ENCODE data around the gene CRTC2. TPM values are rescaled to one million over a fixed set of nuclear protein-coding genes. Genes with fewer than 3 reads are reported as not detected.

The CRTC2 gene
- total RNA-seq, 1 experiment from 2014 or later: 33.8 TPM

DNA sequence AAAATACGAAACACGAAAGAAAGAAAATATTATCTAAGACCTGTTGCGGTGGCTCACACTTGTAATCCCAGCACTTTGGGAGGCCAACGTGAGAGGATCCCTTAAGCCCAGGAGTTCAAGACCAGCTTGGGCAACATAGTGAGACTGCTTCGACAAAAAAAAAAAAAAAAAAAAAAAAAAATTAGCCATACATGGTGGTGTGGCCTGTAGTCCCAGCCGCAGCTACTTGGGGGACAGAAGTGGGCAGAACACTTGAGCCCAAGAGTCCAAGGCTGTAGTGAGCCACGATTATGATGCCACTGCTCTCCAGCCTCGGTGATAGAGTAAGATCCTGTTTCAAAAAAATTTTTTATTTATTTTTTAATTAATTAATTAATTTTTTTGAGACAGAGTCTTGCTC lies 29.2 kb upstream of the CRTC2 start:
- DNase-seq (ENCODE audit: low read depth, low spot score) (no peak), ATAC-seq (no peak)
- Histone ChIP-seq H2AFZ (ENCODE audit: low read depth, low read length, poor library complexity, severe bottlenecking) (no peak overlapping the region), H3K9ac (ENCODE audit: low read length) (peak overlapping the region; percentile 79; the same call in 1 of the 2 replicates), H3K36me3 (ENCODE audit: control insufficient read depth in 1 of 2, insufficient read depth in 2 of 2, low read length in 2 of 2) (peaks cover 13 to 16% of the 10 kb centered on the region in 2 experiments), H3K4me3 (replicated peaks in 1 of 2; ENCODE audit: low read depth in 1 of 2, low read length in 2 of 2) (no peak overlapping the region), H4K20me1 (ENCODE audit: insufficient read depth) (peaks cover 7% of the 10 kb centered on the region; the same call in 1 of the 2 replicates), H3K9me3 (ENCODE audit: control insufficient read depth in 1 of 2, insufficient read depth in 1 of 2, low read depth in 1 of 2, low read length in 2 of 2) (no peaks in the 10 kb centered on the region), H3K9me2 (ENCODE audit: insufficient read depth) (no peaks in the 10 kb centered on the region), H3K79me2 (ENCODE audit: insufficient read depth, low read length) (peaks cover 23% of the 10 kb centered on the region), H3K27ac (ENCODE audit: low read depth, low read length) (peak overlapping the region; percentile 70; the same call in 1 of the 2 replicates), H3K4me2 (ENCODE audit: low read length) (peak overlapping the region; percentile 80; the same call in 1 of the 2 replicates), H3K27me3 (ENCODE audit: insufficient read depth, low read length) (no peaks in the 10 kb centered on the region), H3K4me1 (ENCODE audit: control insufficient read depth in 1 of 2, insufficient read depth in 2 of 2, low read length in 2 of 2) (peaks cover 12 to 43% of the 10 kb centered on the region in 2 experiments)
- TF ChIP-seq, protein P1, sequence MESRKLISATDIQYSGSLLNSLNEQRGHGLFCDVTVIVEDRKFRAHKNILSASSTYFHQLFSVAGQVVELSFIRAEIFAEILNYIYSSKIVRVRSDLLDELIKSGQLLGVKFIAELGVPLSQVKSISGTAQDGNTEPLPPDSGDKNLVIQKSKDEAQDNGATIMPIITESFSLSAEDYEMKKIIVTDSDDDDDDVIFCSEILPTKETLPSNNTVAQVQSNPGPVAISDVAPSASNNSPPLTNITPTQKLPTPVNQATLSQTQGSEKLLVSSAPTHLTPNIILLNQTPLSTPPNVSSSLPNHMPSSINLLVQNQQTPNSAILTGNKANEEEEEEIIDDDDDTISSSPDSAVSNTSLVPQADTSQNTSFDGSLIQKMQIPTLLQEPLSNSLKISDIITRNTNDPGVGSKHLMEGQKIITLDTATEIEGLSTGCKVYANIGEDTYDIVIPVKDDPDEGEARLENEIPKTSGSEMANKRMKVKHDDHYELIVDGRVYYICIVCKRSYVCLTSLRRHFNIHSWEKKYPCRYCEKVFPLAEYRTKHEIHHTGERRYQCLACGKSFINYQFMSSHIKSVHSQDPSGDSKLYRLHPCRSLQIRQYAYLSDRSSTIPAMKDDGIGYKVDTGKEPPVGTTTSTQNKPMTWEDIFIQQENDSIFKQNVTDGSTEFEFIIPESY (IDR thresholded peaks at IDR 0.05; ENCODE audit: extremely low read depth, insufficient replicate concordance, low read length): no peak
- no peak for TF ChIP-seq FOSL1 (IDR thresholded peaks at IDR 0.05; ENCODE audit: low read depth)
- no peak for TF ChIP-seq JUND (IDR thresholded peaks at IDR 0.05)
- TF ChIP-seq, protein P2, sequence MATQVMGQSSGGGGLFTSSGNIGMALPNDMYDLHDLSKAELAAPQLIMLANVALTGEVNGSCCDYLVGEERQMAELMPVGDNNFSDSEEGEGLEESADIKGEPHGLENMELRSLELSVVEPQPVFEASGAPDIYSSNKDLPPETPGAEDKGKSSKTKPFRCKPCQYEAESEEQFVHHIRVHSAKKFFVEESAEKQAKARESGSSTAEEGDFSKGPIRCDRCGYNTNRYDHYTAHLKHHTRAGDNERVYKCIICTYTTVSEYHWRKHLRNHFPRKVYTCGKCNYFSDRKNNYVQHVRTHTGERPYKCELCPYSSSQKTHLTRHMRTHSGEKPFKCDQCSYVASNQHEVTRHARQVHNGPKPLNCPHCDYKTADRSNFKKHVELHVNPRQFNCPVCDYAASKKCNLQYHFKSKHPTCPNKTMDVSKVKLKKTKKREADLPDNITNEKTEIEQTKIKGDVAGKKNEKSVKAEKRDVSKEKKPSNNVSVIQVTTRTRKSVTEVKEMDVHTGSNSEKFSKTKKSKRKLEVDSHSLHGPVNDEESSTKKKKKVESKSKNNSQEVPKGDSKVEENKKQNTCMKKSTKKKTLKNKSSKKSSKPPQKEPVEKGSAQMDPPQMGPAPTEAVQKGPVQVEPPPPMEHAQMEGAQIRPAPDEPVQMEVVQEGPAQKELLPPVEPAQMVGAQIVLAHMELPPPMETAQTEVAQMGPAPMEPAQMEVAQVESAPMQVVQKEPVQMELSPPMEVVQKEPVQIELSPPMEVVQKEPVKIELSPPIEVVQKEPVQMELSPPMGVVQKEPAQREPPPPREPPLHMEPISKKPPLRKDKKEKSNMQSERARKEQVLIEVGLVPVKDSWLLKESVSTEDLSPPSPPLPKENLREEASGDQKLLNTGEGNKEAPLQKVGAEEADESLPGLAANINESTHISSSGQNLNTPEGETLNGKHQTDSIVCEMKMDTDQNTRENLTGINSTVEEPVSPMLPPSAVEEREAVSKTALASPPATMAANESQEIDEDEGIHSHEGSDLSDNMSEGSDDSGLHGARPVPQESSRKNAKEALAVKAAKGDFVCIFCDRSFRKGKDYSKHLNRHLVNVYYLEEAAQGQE (IDR thresholded peaks at IDR 0.05; ENCODE audit: low read depth): no peak
- no peak for TF ChIP-seq RAD21 (IDR thresholded peaks at IDR 0.05; ENCODE audit: low read depth)
- TF ChIP-seq EZH2phosphoT487 (IDR thresholded peaks at IDR 0.05; ENCODE audit: borderline replicate concordance): no peak
- TF ChIP-seq TCF7L2 (IDR thresholded peaks at IDR 0.05; ENCODE audit: borderline replicate concordance, extremely low read depth, insufficient read depth, insufficient read length): no peak
- intact Hi-C loops (cut with micrococcal nuclease): loop anchor here (2.0 to 5.0 kb wide), 4 partner anchors 41 to 480 kb away; partner anchors contain the start of gene DENND4B
- no TSS peak for BruUV-seq (replicated peaks)
- POLR2A ChIA-PET: interaction anchor here (0.6 to 1.9 kb wide), 4 partner anchors 10 to 444 kb away, joined by 3 to 20 read pairs (median 4); partner anchors contain the start of genes JTB and S100A13
- CTCF ChIA-PET: interaction anchor here (0.8 to 2.0 kb wide), 10 partner anchors 9 to 635 kb away, joined by 3 to 17 read pairs (median 6); partner anchors contain the start of genes CREB3L4, DENND4B, JTB and SLC27A3
- RAD21 ChIA-PET (ENCODE audit: low non-redundant PET in 1 of 2, low total read pairs in 2 of 2, uncharacterized antibody in 2 of 2, unreplicated experiment in 2 of 2): interaction anchor here (0.6 to 1.7 kb wide), 4 partner anchors 190 to 316 kb away, joined by 3 to 10 read pairs (median 4); no protein-coding TSS in a partner anchor
